RWPE1 (cell line): Measurements from ENCODE around the gene CCR5AS.

ENCODE experiments used
- CTCF ChIA-PET: fragments of 350-600 bp; sonication (Branson Sonifier 250); formaldehyde crosslinking; extraction: SDS; loops from one replicate; lab custom pipeline; 2021; lab: Yijun Ruan, JAX
- POLR2A ChIA-PET: fragments of 400-600 bp; formaldehyde crosslinking; extraction: SDS; loops from one replicate; lab custom pipeline; 2020; ENCODE audit warnings: antibody characterized with exemption; ENCODE audit not compliant: low non-redundant PET; lab: Yijun Ruan, JAX
- DNase-seq: peaks from one replicate; pipeline ENCODE4 v3.0.0; 2012; ENCODE audit warnings: low spot score
- H3K27ac ChIP-seq: fragments of 450-650 bp; 2 replicates; pipeline ENCODE4 v1.5.1; 2017
- CTCF ChIP-seq: fragments of 450-650 bp; conservative IDR thresholded peaks from 2 replicates; pipeline ENCODE4 v1.5.1; 2017; ENCODE audit warnings: low read depth, mild to moderate bottlenecking

The CCR5AS gene

GRCh38 chr3:46368569-46368968, 38.3 kb downstream of the CCR5AS start:
- H3K27ac ChIP-seq, result no peak overlapping the region
- CTCF ChIA-PET, result interaction anchor here (0.6 to 1.3 kb wide), 3 partner anchors 17 to 526 kb away, joined by 3 read pairs; no protein-coding TSS in a partner anchor
- TF ChIP-seq CTCF, result no peak
- peak; percentile 15 for DNase-seq
- POLR2A ChIA-PET, result no interaction called here

- H3K27ac ChIP-seq, result no peak overlapping the region
- ChIA-PET POLR2A (no interaction called here), CTCF (interaction anchor here (1.3 kb wide), 1 partner anchor 17 kb away, joined by 3 read pairs; no protein-coding TSS in a partner anchor)
- no peak for DNase-seq
- no peak for TF ChIP-seq CTCF
Measured at GRCh38 chr3:46367811-46368210, 39.1 kb downstream of the CCR5AS start.

GRCh38 chr3:46365737-46366524, 40.9 kb downstream of the CCR5AS start:
- ChIA-PET POLR2A (no interaction called here), CTCF (no interaction called here)
- no peak for DNase-seq
- H3K27ac ChIP-seq, result no peak overlapping the region
- no peak for TF ChIP-seq CTCF

GRCh38 chr3:46365041-46365440, 41.8 kb downstream of the CCR5AS start:
- no peak for DNase-seq
- H3K27ac ChIP-seq, result no peak overlapping the region
- CTCF ChIA-PET, result no interaction called here
- POLR2A ChIA-PET, result no interaction called here
- no peak for TF ChIP-seq CTCF

- H3K27ac ChIP-seq, result no peak overlapping the region
- TF ChIP-seq CTCF, result no peak
- ChIA-PET CTCF (no interaction called here), POLR2A (no interaction called here)
- DNase-seq, result peak; percentile 19
Measured at GRCh38 chr3:46361408-46362283, 45.2 kb downstream of the CCR5AS start.

GRCh38 chr3:46360907-46361306, 46.0 kb downstream of the CCR5AS start:
- DNase-seq, result no peak
- TF ChIP-seq CTCF, result no peak
- ChIA-PET POLR2A (no interaction called here), CTCF (no interaction called here)
- no peak overlapping the region for H3K27ac ChIP-seq
